Mesenchymal stem cell (in vitro differentiated cells and primary cell): ENCODE data around the gene CRISP2.

Source experiments
- DNase-seq: peaks from one replicate; pipeline ENCODE4 v3.0.0-alpha.2; 2013
- H2AFZ ChIP-seq: one replicate; pipeline ENCODE4 v1.6.1; 2013; ENCODE audit warnings: low read depth, mild to moderate bottlenecking, control low read depth, inconsistent platforms, low read length, moderate library complexity
- H2AK5ac ChIP-seq: 2 replicates; pipeline ENCODE4 v1.6.1; 2013; ENCODE audit warnings: low read length, moderate library complexity, mild to moderate bottlenecking, inconsistent platforms; ENCODE audit not compliant: severe bottlenecking
- H2BK120ac ChIP-seq: one replicate; pipeline ENCODE4 v1.6.1; 2013; ENCODE audit warnings: low read depth, mild to moderate bottlenecking, inconsistent platforms, low read length, moderate library complexity
- H2BK12ac ChIP-seq, 2 experiments: one replicate each; pipeline ENCODE4 v1.6.1; 2013; ENCODE audit warnings: inconsistent platforms in 2 of 2, low read length in 2 of 2, mild to moderate bottlenecking in 2 of 2, moderate library complexity in 2 of 2, control low read depth in 1 of 2
- H2BK15ac ChIP-seq: one replicate; pipeline ENCODE4 v1.6.1; 2013; ENCODE audit warnings: mild to moderate bottlenecking, low read depth, inconsistent platforms; ENCODE audit not compliant: poor library complexity, severe bottlenecking
- H2BK5ac ChIP-seq: 2 replicates; pipeline ENCODE4 v1.6.1; 2013; ENCODE audit warnings: low read depth, mild to moderate bottlenecking, low read length, control low read depth, inconsistent platforms; ENCODE audit not compliant: poor library complexity, severe bottlenecking
- H3K14ac ChIP-seq, 2 experiments: one replicate each; pipeline ENCODE4 v1.6.1; 2013; ENCODE audit warnings: inconsistent platforms in 2 of 2, low read length in 2 of 2, control low read depth in 1 of 2, mild to moderate bottlenecking in 1 of 2, moderate library complexity in 1 of 2
- H3K18ac ChIP-seq, 2 experiments: one replicate each; pipeline ENCODE4 v1.6.1; 2013; ENCODE audit warnings: inconsistent platforms in 2 of 2, low read length in 2 of 2, control low read depth in 1 of 2, low read depth in 1 of 2, mild to moderate bottlenecking in 1 of 2
- H3K23ac ChIP-seq, 2 experiments: one replicate each; pipeline ENCODE4 v1.6.1; 2013; ENCODE audit warnings: inconsistent platforms in 2 of 2, low read length in 2 of 2, mild to moderate bottlenecking in 2 of 2, moderate library complexity in 2 of 2, control low read depth in 1 of 2
- H3K27ac ChIP-seq: 2 replicates; pipeline ENCODE4 v1.5.1; 2013; ENCODE audit warnings: mild to moderate bottlenecking, moderate library complexity, low read length, control low read depth, inconsistent platforms; ENCODE audit not compliant: poor library complexity, severe bottlenecking
- H3K27me3 ChIP-seq, 2 experiments: 2 replicates each; pipeline versions ENCODE4 v1.6.1 to v1.7.0; 2013; ENCODE audit warnings: low read length in 2 of 2, mild to moderate bottlenecking in 2 of 2, moderate library complexity in 2 of 2, control low read depth in 1 of 2, inconsistent platforms in 1 of 2; ENCODE audit not compliant: control insufficient read depth in 1 of 2, insufficient read depth in 1 of 2
- H3K36me3 ChIP-seq, 2 experiments: 2 replicates each; pipeline versions ENCODE4 v1.6.1 to v1.7.0; 2013; ENCODE audit warnings: low read length in 2 of 2, control low read depth in 1 of 2, inconsistent platforms in 1 of 2, low read depth in 1 of 2, mild to moderate bottlenecking in 1 of 2; ENCODE audit not compliant: insufficient read depth in 2 of 2, control insufficient read depth in 1 of 2
- H3K4ac ChIP-seq, 2 experiments: one replicate each; pipeline ENCODE4 v1.6.1; 2013; ENCODE audit warnings: inconsistent platforms in 2 of 2, low read length in 2 of 2, mild to moderate bottlenecking in 2 of 2, moderate library complexity in 2 of 2, control low read depth in 1 of 2, low read depth in 1 of 2
- H3K4me1 ChIP-seq: 2 replicates; pipeline ENCODE4 v1.6.1; 2013; ENCODE audit warnings: low read depth, low read length, control low read depth; ENCODE audit not compliant: control insufficient read depth, insufficient read depth
- H3K4me2 ChIP-seq: 2 replicates; pipeline ENCODE4 v1.6.1; 2013; ENCODE audit warnings: low read length, mild to moderate bottlenecking, inconsistent platforms; ENCODE audit not compliant: poor library complexity, severe bottlenecking
- H3K4me3 ChIP-seq, 2 experiments: 2 replicates each; pipeline versions ENCODE4 v1.5.1 to v1.7.0; 2013; ENCODE audit warnings: low read length in 2 of 2, mild to moderate bottlenecking in 2 of 2, control low read depth in 1 of 2, low read depth in 1 of 2; ENCODE audit not compliant: insufficient read depth in 1 of 2
- H3K79me1 ChIP-seq: replicated peaks from 2 replicates; pipeline ENCODE4 v1.6.1; 2013; ENCODE audit warnings: mild to moderate bottlenecking, control low read depth, low read length, inconsistent platforms; ENCODE audit not compliant: poor library complexity, severe bottlenecking
- H3K9ac ChIP-seq: 2 replicates; pipeline ENCODE4 v1.7.0; 2013; ENCODE audit warnings: mild to moderate bottlenecking, low read length, moderate library complexity
- H3K9me3 ChIP-seq: 2 replicates; pipeline ENCODE4 v1.7.0; 2013; ENCODE audit warnings: mild to moderate bottlenecking, low read length; ENCODE audit not compliant: control insufficient read depth
- H4K8ac ChIP-seq: one replicate; pipeline ENCODE4 v1.6.1; 2013; ENCODE audit warnings: inconsistent platforms, mild to moderate bottlenecking, low read length, moderate library complexity
- H4K91ac ChIP-seq: one replicate; pipeline ENCODE4 v1.6.1; 2013; ENCODE audit warnings: mild to moderate bottlenecking, low read length, inconsistent platforms
- WGBS: methylation state at CpG from one replicate; pipeline ENCODE4 v1.1.7; 2013; ENCODE audit warnings: mixed read lengths; 5-methylcytosine and 5-hydroxymethylcytosine counted together

Gene CRISP2

GRCh38 chr6:49647476-49647875, 65.9 kb downstream of the CRISP2 start:
- Histone ChIP-seq H3K14ac (no peak overlapping the region), H2BK12ac (no peak overlapping the region), H2AFZ (no peak overlapping the region), H2BK15ac (no peak overlapping the region), H3K23ac (no peak overlapping the region), H3K9ac (no peak overlapping the region), H4K8ac (no peak overlapping the region), H3K4me2 (no peak overlapping the region), H2BK120ac (no peak overlapping the region), H3K27me3 (no peaks in the 10 kb centered on the region), H3K4ac (no peak overlapping the region), H3K9me3 (no peaks in the 10 kb centered on the region), H2BK5ac (no peak overlapping the region), H2AK5ac (no peak overlapping the region), H3K79me1 (no peaks in the 10 kb centered on the region), H3K4me3 (no peak overlapping the region), H3K36me3 (no peaks in the 10 kb centered on the region), H3K4me1 (no peaks in the 10 kb centered on the region), H4K91ac (no peak overlapping the region), H3K18ac (no peak overlapping the region), H3K27ac (no peak overlapping the region)
- no peak for DNase-seq
- WGBS = 79% methylated on average over 2 of the region's 2 CpGs

GRCh38 chr6:49646942-49647341, 66.4 kb downstream of the CRISP2 start:
- H4K91ac ChIP-seq = no peak overlapping the region
- no peak overlapping the region for H3K14ac ChIP-seq
- H3K27me3 ChIP-seq = no peaks in the 10 kb centered on the region
- H3K4me2 ChIP-seq = no peak overlapping the region
- H2AFZ ChIP-seq = no peak overlapping the region
- no peak overlapping the region for H2AK5ac ChIP-seq
- H3K79me1 ChIP-seq = no peaks in the 10 kb centered on the region
- no peaks in the 10 kb centered on the region for H3K36me3 ChIP-seq
- no peak overlapping the region for H3K27ac ChIP-seq
- H4K8ac ChIP-seq = no peak overlapping the region
- H3K4me1 ChIP-seq = no peaks in the 10 kb centered on the region
- WGBS = 20% methylated on average over 1 of the region's 4 CpGs
- H3K4ac ChIP-seq = no peak overlapping the region
- H2BK5ac ChIP-seq = no peak overlapping the region
- H3K18ac ChIP-seq = no peak overlapping the region
- H2BK15ac ChIP-seq = no peak overlapping the region
- no peak overlapping the region for H2BK120ac ChIP-seq
- H3K23ac ChIP-seq = no peak overlapping the region
- DNase-seq = no peak
- H2BK12ac ChIP-seq = no peak overlapping the region
- no peak overlapping the region for H3K9ac ChIP-seq
- no peaks in the 10 kb centered on the region for H3K9me3 ChIP-seq
- H3K4me3 ChIP-seq = no peak overlapping the region

GRCh38 chr6:49646130-49646824, 67.1 kb downstream of the CRISP2 start:
- DNase-seq = no peak
- Histone ChIP-seq H3K27me3 (no peaks in the 10 kb centered on the region), H3K9me3 (no peaks in the 10 kb centered on the region), H3K27ac (no peak overlapping the region), H3K18ac (no peak overlapping the region), H2BK12ac (no peak overlapping the region), H2AFZ (no peak overlapping the region), H2BK120ac (no peak overlapping the region), H2BK15ac (no peak overlapping the region), H3K4me3 (no peak overlapping the region), H3K36me3 (no peaks in the 10 kb centered on the region), H3K14ac (no peak overlapping the region), H3K79me1 (no peaks in the 10 kb centered on the region), H3K4me1 (no peaks in the 10 kb centered on the region), H2BK5ac (no peak overlapping the region), H2AK5ac (no peak overlapping the region), H3K9ac (no peak overlapping the region), H3K23ac (no peak overlapping the region), H4K8ac (no peak overlapping the region), H3K4ac (no peak overlapping the region), H3K4me2 (no peak overlapping the region), H4K91ac (no peak overlapping the region)
- WGBS = 98% methylated on average over 3 of the region's 3 CpGs

- Histone ChIP-seq H3K27me3 (no peaks in the 10 kb centered on the region), H3K18ac (no peak overlapping the region), H3K4me2 (no peak overlapping the region), H4K91ac (no peak overlapping the region), H3K79me1 (no peaks in the 10 kb centered on the region), H2BK120ac (no peak overlapping the region), H2AK5ac (no peak overlapping the region), H2AFZ (no peak overlapping the region), H2BK12ac (no peak overlapping the region), H3K4me1 (no peaks in the 10 kb centered on the region), H3K27ac (no peak overlapping the region), H3K4ac (no peak overlapping the region), H3K14ac (no peak overlapping the region), H3K23ac (no peak overlapping the region), H3K36me3 (no peaks in the 10 kb centered on the region), H4K8ac (no peak overlapping the region), H2BK5ac (no peak overlapping the region), H3K4me3 (no peak overlapping the region), H3K9ac (no peak overlapping the region), H2BK15ac (no peak overlapping the region), H3K9me3 (no peaks in the 10 kb centered on the region)
- 100% methylated on average over 3 of the region's 3 CpGs for WGBS
- DNase-seq = no peak
Observed at GRCh38 chr6:49645139-49645538, 68.2 kb downstream of the CRISP2 start.
